KOPT-K1 (cell line): Measurements from ENCODE around the gene SQSTM1.

Source experiments
- H3K27ac ChIP-seq: fragments of 200-600 bp; sonication (generic); 2 replicates; pipeline ENCODE4 v1.5.1; 2016; ENCODE audit warnings: antibody characterized with exemption, mild to moderate bottlenecking, low read depth, low read length; ENCODE audit not compliant: poor library complexity, severe bottlenecking
- H3K36me3 ChIP-seq: fragments of 200-600 bp; sonication (generic); 2 replicates; pipeline ENCODE4 v1.5.1; 2017; ENCODE audit warnings: antibody characterized with exemption, mild to moderate bottlenecking, low read length, moderate library complexity; ENCODE audit not compliant: insufficient read depth
- H3K9me3 ChIP-seq: fragments of 200-600 bp; sonication (generic); 2 replicates; pipeline ENCODE4 v1.5.1; 2017; ENCODE audit warnings: antibody characterized with exemption, low read length, mild to moderate bottlenecking; ENCODE audit not compliant: insufficient read depth, poor library complexity, severe bottlenecking

SQSTM1 gene

DNA sequence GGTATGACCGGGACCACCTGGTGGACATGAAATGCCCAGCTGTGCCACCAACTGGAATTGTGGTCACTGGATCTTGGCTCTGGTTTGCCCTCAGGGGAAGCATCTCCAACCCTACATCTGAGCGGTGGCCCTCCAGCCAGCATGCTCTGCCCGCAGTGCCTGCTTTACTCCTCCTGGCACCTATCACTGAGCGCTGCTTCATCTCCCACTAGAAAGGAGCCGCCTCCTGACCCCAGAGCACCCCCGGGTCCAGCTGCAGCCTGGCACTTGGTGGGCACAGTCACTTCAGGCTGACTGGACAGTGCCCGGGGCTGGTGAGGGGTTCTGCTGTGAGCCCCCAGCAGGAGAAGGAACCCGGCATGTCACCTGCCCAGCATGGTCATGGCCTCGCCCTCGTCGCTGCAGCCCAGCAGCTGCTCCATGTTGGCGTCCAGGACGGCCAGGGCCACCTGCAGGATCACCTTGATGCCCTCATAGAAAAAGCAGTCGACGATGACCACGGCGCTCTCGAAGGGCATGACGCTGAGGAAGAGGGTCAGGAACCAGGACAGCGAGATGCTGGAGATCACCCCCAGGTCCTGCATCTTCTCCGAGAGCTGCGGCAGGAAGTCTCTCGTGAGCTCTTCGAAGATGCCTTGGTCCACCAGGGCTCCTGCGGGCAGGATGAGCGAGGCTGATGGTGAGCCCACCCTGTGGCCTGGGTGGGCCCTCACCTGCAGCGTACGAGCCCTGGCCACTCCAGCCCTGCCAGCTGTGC lies 54.0 kb downstream of the SQSTM1 start:
- Histone ChIP-seq H3K27ac (no peak overlapping the region), H3K36me3 (peaks cover 88% of the 10 kb centered on the region), H3K9me3 (no peaks in the 10 kb centered on the region)

- H3K27ac ChIP-seq: no peak overlapping the region
- H3K36me3 ChIP-seq: peaks cover 76% of the 10 kb centered on the region
Measured at GRCh38 chr5:179875741-179876609, 55.3 kb downstream of the SQSTM1 start.

GRCh38 chr5:179876610-179876952 lies 55.9 kb downstream of the SQSTM1 start:
- Histone ChIP-seq H3K27ac (no peak overlapping the region), H3K36me3 (peaks cover 70% of the 10 kb centered on the region), H3K9me3 (no peaks in the 10 kb centered on the region)

More at GRCh38 chr5:179875741-179876609, 55.3 kb downstream of the SQSTM1 start:
- H3K9me3 ChIP-seq: no peaks in the 10 kb centered on the region

GRCh38 chr5:179878222-179879002 lies 57.7 kb downstream of the SQSTM1 start:
- H3K27ac ChIP-seq: no peak overlapping the region
- H3K36me3 ChIP-seq: peaks cover 69% of the 10 kb centered on the region
- H3K9me3 ChIP-seq: peaks cover 16% of the 10 kb centered on the region

GRCh38 chr5:179879003-179879689 lies 58.4 kb downstream of the SQSTM1 start:
- Histone ChIP-seq H3K27ac (no peak overlapping the region), H3K9me3 (peaks cover 23% of the 10 kb centered on the region), H3K36me3 (peaks cover 69% of the 10 kb centered on the region)

- Histone ChIP-seq H3K9me3 (peaks cover 28% of the 10 kb centered on the region), H3K36me3 (peaks cover 69% of the 10 kb centered on the region), H3K27ac (no peak overlapping the region)
Measured at GRCh38 chr5:179879690-179880010, 58.9 kb downstream of the SQSTM1 start.

DNA sequence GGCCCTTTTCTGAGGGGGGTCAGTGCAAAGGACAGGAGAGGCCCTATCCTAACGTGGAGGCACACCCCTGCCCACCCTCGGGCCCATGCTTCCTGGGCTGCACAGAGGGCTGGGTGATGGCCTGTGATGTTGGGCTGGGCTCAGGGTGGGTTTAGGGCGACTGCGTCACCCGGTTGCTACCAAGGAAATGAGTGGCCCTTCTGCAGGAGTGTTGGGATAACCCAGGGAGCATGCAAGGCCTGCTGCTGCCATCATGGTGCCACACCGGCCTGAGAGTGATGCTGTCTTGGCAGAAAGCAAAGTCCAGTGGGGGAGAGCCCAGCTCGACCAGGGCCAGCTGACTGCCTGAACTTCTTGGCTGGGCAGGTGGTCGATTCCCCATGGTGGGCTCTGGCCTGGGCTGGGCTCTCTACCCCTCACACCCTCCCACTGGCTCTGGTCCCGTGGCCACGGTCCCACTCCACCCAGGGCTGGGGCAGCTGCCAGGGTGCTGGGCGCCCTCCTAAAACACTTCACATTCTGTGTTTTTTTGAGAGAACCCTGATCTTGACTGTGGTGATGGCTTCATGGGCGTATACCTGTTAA lies 59.5 kb downstream of the SQSTM1 start:
- H3K36me3 ChIP-seq: peaks cover 69% of the 10 kb centered on the region
- H3K9me3 ChIP-seq: peaks cover 31% of the 10 kb centered on the region
- H3K27ac ChIP-seq: no peak overlapping the region

DNA sequence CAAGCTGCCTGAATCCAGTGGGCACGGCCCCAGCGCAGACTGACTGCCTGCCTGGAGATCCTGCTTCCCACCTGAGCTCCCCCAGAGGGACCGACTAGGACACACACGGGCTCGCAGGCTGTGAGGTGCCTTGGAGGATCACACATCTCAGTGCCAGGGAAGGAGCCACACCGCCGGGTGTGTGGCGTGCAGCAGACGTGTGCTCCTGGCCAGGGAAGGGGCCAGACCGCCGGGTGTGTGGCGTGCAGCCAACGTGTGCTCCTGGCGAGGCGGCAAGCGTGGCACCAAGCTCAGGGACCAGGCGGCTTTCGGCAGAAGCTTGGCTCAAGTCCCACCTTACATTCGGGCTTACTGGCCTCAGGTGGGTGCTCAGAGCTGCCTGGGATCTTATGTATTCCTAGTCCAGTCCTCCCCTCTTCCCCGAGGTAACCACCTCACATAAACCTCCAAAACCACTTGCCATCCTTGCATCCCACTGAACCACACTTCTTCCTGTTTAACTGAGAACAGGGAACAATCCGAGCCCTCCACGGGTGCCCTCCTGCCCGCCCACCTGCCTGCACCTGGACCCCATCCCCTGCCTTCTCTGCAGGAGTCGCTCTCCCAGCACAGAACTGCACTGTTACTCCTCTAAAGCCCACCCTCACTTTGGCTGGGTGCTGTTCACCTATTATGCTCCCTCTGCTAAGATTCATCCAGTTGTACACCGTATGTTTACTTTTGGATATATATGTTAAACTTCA lies 60.3 kb downstream of the SQSTM1 start:
- Histone ChIP-seq H3K9me3 (peaks cover 36% of the 10 kb centered on the region), H3K27ac (no peak overlapping the region), H3K36me3 (peaks cover 69% of the 10 kb centered on the region)

DNA sequence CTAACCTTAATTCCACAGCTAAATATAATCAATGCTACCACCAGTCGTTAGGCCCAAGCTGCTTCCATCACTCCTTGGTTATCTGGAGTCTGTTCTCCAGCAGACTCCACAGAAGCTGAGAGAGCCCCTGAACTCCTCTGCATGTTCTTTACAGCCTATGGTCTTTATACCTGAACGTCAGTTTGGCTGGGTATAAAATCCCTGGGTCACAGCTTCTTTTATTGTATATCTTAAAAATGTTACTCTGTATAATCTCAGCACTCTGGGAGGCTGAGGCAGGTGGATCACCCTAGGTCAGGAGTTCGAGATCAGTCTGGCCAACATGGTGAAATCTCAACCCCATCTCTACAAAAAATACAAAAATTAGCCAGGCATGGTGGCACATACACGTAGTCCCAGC lies 61.6 kb downstream of the SQSTM1 start:
- Histone ChIP-seq H3K36me3 (peaks cover 72% of the 10 kb centered on the region), H3K9me3 (peaks cover 36% of the 10 kb centered on the region), H3K27ac (no peak overlapping the region)

- H3K27ac ChIP-seq: no peak overlapping the region
- H3K36me3 ChIP-seq: peaks cover 74% of the 10 kb centered on the region
- H3K9me3 ChIP-seq: peaks cover 36% of the 10 kb centered on the region
Measured at GRCh38 chr5:179883163-179883562, 62.5 kb downstream of the SQSTM1 start.

DNA sequence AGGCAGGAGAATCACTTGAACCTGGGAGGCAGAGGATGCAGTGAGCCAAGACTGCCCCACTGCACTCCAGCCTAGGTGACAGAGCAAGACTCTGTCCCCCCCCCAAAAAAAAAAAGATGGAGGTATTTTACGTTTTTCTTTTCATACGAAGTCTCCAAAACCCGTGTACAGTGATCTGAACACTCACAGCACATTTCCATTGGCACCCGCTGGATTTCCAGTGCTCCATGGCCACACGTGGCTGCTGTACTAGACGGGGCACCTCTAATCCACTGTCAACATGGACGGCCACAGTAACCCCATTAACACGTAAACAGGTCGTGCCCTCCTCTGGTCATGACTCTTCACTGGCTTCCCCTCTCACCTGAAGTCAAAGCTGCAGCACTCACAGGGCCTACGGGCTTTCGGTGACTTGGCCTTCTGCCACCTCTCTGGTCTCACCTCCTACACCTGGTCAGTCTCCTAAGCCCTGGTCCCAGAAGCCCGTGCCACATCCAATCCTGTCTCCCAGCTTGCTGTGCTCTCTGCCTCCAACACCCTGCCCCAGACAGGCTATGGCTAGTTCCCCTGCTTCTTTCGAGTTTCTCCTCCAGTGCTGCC lies 64.9 kb downstream of the SQSTM1 start:
- H3K36me3 ChIP-seq: peaks cover 84% of the 10 kb centered on the region

GRCh38 chr5:179886190-179886911 lies 65.6 kb downstream of the SQSTM1 start:
- peaks cover 92% of the 10 kb centered on the region for H3K36me3 ChIP-seq
- no peak overlapping the region for H3K27ac ChIP-seq
- peaks cover 36% of the 10 kb centered on the region for H3K9me3 ChIP-seq

More for the DNA sequence above, 64.9 kb downstream of the SQSTM1 start:
- Histone ChIP-seq H3K9me3 (peaks cover 36% of the 10 kb centered on the region), H3K27ac (no peak overlapping the region)

DNA sequence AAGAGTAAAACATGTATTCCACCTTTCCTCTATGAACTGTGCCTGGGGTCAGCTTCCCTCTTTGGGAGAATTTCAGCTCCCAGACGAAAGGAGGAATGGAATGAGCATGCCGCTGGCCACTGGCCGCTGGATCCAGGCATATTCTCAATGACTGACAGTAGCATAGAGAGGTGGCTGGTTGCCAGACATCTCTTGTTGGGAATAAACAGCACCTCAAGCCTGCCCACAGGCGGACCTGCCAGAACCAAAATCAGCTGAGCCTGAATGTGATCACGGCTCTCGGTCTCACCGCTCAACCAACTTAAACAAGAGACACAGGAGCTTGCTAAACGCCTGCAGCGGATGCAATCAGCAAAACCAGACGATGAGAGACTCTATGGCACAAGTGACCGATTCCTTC lies 66.4 kb downstream of the SQSTM1 start:
- Histone ChIP-seq H3K9me3 (peaks cover 33% of the 10 kb centered on the region), H3K36me3 (peaks cover 97% of the 10 kb centered on the region), H3K27ac (no peak overlapping the region)
